Measurements from ENCODE around the gene PHETA2.
"Not testable (repeated sequence)": the region's sequence is repeated elsewhere in the genome, so short reads cannot be mapped to it uniquely, and the experiment has no call there.

Gene PHETA2

DNA sequence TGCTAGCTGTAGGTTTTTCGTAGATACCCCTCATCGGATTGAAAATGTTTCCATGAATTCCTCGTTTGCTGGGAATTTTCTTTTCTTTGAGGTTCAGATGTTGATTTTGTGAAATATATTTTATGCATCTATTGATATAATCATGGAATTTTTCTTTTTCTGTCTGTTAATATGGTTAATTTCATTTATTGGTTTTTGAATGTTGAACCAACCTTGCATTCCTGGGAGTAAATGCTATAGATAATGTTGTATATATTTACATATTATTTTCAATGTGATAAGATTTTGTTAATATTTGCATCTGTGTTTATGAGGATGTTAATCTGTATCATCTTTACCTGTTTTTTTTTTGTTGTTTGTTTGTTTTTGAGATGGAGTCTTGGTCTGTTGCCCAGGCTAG lies 27.2 kb downstream of the PHETA2 start:
- in situ Hi-C loops (cut with MboI; ENCODE audit: low sequenced_read_pairs) = no loop called here

GRCh38 chr22:42104332-42104860 lies 30.3 kb downstream of the PHETA2 start:
- in situ Hi-C loops (cut with MboI; ENCODE audit: low sequenced_read_pairs) = not testable (repeated sequence)

- in situ Hi-C loops (cut with MboI; ENCODE audit: low sequenced_read_pairs) = no loop called here
Observed at GRCh38 chr22:42108848-42109247, 34.8 kb downstream of the PHETA2 start.

DNA sequence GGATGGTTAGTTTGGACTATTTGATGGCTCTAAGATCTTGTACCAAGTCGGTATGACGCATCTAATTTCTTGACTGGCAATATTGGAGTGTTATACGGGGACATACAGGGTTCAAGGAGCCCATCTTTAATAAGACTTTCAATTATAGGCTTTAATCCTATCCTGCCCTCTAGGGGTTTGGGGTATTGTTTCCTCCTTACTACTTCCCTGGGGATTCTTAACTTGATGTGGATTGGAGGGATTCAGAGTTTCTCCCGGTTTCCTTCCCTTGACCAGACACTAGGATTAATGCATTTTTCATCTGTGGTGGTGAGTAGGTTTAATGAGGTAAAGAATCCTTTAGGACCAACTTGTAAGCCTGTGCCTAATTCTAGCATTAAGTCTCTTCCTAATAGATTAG lies 37.8 kb downstream of the PHETA2 start:
- in situ Hi-C loops (cut with MboI; ENCODE audit: low sequenced_read_pairs) = no loop called here

DNA sequence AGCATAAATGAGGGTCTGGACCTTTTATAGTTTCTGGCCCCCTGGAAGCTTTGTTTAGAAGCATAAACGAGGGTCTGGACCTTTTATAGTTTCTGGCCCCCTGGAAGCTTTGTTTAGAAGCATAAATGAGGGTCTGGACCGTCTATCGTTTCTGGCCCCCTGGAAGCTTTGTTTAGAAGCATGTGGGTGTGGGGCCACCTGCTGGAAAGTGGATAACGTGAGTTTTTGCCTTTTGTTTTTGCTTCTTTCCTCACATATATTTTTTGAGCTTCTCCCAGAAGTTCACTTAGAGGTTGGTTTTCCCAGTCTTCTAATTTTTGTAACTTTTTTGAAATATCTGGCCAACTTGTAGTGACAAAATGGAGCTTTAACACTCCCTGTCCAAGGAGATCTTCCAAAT lies 38.7 kb downstream of the PHETA2 start:
- in situ Hi-C loops (cut with MboI; ENCODE audit: low sequenced_read_pairs) = not testable (repeated sequence)

- in situ Hi-C loops (cut with MboI; ENCODE audit: low sequenced_read_pairs) = no loop called here
Observed at GRCh38 chr22:42114721-42115120, 40.7 kb downstream of the PHETA2 start.

GRCh38 chr22:42115420-42115830 lies 41.4 kb downstream of the PHETA2 start:
- in situ Hi-C loops (cut with MboI; ENCODE audit: low sequenced_read_pairs) = not testable (repeated sequence)

DNA sequence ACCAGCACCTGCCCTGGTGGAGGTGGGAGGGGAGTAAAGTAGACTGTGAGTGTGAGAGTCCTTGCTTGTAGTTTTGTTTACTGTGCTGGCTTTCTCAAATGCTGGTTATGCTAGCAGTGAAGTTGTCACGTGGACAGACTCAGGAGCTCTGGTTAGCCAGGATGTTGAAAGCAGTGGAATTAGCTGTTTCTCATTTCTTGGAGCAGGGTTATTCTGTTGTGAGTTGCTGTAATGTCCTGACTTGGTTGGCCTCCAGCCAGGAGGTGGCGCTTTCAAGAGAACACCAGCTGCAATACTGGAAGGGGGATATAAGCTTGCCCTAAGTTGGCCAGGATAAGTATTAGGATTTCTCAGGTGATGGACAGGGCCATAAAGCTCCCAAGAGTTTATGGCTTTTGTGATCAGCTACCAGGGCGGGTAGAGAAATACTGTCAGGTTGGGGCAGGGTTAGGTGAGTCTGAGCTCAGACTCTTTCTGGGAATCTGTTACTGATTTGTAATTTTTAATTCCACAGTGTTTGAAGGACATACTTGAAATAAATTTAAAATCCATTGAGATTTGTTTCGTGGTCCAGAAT lies 42.9 kb downstream of the PHETA2 start:
- in situ Hi-C loops (cut with MboI; ENCODE audit: low sequenced_read_pairs) = no loop called here

- in situ Hi-C loops (cut with MboI; ENCODE audit: low sequenced_read_pairs) = not testable (repeated sequence)
Observed at GRCh38 chr22:42120231-42121021, 46.4 kb downstream of the PHETA2 start.

- in situ Hi-C loops (cut with MboI; ENCODE audit: low sequenced_read_pairs) = not testable (repeated sequence)
Observed at GRCh38 chr22:42123529-42123928, 49.5 kb downstream of the PHETA2 start.

GRCh38 chr22:42127606-42128005 lies 53.6 kb downstream of the PHETA2 start:
- in situ Hi-C loops (cut with MboI; ENCODE audit: low sequenced_read_pairs) = no loop called here

DNA sequence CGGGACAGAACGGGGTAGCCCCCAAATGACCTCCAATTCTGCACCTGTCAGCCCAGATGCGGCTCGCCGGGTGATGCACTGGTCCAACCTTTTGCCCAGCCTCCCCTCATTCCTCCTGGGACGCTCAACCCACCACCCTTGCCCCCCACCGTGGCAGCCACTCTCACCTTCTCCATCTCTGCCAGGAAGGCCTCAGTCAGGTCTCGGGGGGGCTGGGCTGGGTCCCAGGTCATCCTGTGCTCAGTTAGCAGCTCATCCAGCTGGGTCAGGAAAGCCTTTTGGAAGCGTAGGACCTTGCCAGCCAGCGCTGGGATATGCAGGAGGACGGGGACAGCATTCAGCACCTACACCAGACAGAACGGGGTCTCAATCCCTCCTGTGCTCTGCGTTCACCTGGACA lies 54.0 kb downstream of the PHETA2 start:
- in situ Hi-C loops (cut with MboI; ENCODE audit: low sequenced_read_pairs) = not testable (repeated sequence)
